ENCODE data around the gene ENPP3. TPM values are rescaled to one million over a fixed set of nuclear protein-coding genes. Genes with fewer than 3 reads are reported as not detected.

Gene ENPP3
- total RNA-seq, 2 experiments from 2014 or later = 0.22 to 0.34 TPM

DNA sequence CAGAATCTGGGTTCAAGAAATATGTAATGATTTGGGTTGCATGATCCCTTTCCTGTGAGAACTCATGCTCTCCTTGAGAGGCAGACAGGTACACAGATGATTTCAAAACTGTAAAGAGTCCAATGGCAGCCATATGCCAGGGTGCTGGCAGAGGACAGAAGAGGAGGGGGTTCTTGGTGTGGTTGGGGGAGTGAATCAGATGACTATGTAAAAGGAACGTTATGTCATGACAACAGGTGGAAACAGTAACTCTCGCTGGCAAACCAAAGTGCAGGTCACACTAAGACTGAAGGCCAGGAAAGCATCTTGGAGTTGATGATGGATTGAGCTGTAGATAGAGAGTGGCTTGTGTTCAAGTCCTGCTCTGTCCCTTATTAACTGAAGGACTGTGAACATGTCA, 43.8 kb downstream of the ENPP3 start:
- Histone ChIP-seq H3K4me1 (ENCODE audit: insufficient read depth, low read length) (no peaks in the 10 kb centered on the region), H3K36me3 (ENCODE audit: insufficient read depth, low read length) (no peaks in the 10 kb centered on the region), H3K27me3 (ENCODE audit: control insufficient read depth in 1 of 2, insufficient read depth in 2 of 2, low read length in 2 of 2) (no peaks in the 10 kb centered on the region), H3K4me3 (ENCODE audit: low read length) (no peak overlapping the region), H3K9me3 (ENCODE audit: control insufficient read depth in 1 of 2, insufficient read depth in 1 of 2, low read length in 2 of 2) (no peaks in the 10 kb centered on the region), H3K27ac (ENCODE audit: low read depth in 1 of 2, low read length in 2 of 2) (no peak overlapping the region)
- TF ChIP-seq CTCF (IDR thresholded peaks at IDR 0.05) = no peak
- Mint-ChIP-seq H3K27me3 (no peaks in the 10 kb centered on the region), H3K9me3 (no peaks in the 10 kb centered on the region), H3K36me3 (ENCODE audit: low read depth) (no peaks in the 10 kb centered on the region), H3K4me1 (ENCODE audit: low read depth) (no peaks in the 10 kb centered on the region), H3K4me3 (no peak overlapping the region), H3K27ac (no peak overlapping the region)
- ChIA-PET CTCF (no interaction called here), POLR2A (no interaction called here)
- DNase-seq = no peak
- intact Hi-C loops (cut with DNase I, micrococcal nuclease) = no loop called here
- no peak for ATAC-seq (ENCODE audit: poor library complexity)

GRCh38 chr6:131681585-131681984, 44.5 kb downstream of the ENPP3 start:
- TF ChIP-seq CTCF (IDR thresholded peaks at IDR 0.05) = no peak
- no peaks in the 10 kb centered on the region for H3K36me3 ChIP-seq (ENCODE audit: insufficient read depth, low read length)
- no peak overlapping the region for H3K27ac ChIP-seq (ENCODE audit: low read depth in 1 of 2, low read length in 2 of 2)
- H3K9me3 ChIP-seq (ENCODE audit: control insufficient read depth in 1 of 2, insufficient read depth in 1 of 2, low read length in 2 of 2) = no peaks in the 10 kb centered on the region
- no peaks in the 10 kb centered on the region for H3K4me1 Mint-ChIP-seq (ENCODE audit: low read depth)
- no peaks in the 10 kb centered on the region for H3K27me3 ChIP-seq (ENCODE audit: control insufficient read depth in 1 of 2, insufficient read depth in 2 of 2, low read length in 2 of 2)
- H3K4me3 ChIP-seq (ENCODE audit: low read length) = no peak overlapping the region
- no peak overlapping the region for H3K27ac Mint-ChIP-seq
- no peaks in the 10 kb centered on the region for H3K27me3 Mint-ChIP-seq
- no peaks in the 10 kb centered on the region for H3K4me1 ChIP-seq (ENCODE audit: insufficient read depth, low read length)
- ATAC-seq (ENCODE audit: poor library complexity) = no peak
- DNase-seq = no peak
- ChIA-PET POLR2A (no interaction called here), CTCF (no interaction called here)
- no peaks in the 10 kb centered on the region for H3K36me3 Mint-ChIP-seq (ENCODE audit: low read depth)
- no peaks in the 10 kb centered on the region for H3K9me3 Mint-ChIP-seq
- no peak overlapping the region for H3K4me3 Mint-ChIP-seq
- intact Hi-C loops (cut with DNase I, micrococcal nuclease) = no loop called here

DNA sequence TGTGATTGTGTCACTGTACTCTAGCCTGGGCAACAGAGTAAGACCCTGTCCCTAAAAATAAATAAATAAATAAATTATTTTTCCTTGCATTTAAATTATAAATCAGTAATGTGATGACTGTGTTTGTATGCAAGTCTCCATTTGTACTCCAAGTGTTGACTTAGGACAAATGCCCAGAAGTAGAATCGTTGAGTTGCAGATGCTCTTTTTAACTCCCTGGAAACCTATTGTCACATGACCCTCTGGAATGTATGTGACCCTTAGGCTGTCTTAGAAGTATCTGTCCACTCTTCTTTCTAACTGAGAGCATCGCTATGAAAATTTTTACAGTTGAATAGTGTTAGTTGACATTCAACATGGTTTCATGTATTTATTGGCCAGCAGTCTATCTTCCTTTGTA, 45.3 kb downstream of the ENPP3 start:
- no peak for DNase-seq
- Histone ChIP-seq H3K4me1 (ENCODE audit: insufficient read depth, low read length) (no peaks in the 10 kb centered on the region), H3K9me3 (ENCODE audit: control insufficient read depth in 1 of 2, insufficient read depth in 1 of 2, low read length in 2 of 2) (no peaks in the 10 kb centered on the region), H3K36me3 (ENCODE audit: insufficient read depth, low read length) (no peaks in the 10 kb centered on the region), H3K4me3 (ENCODE audit: low read length) (no peak overlapping the region), H3K27ac (ENCODE audit: low read depth in 1 of 2, low read length in 2 of 2) (no peak overlapping the region), H3K27me3 (ENCODE audit: control insufficient read depth in 1 of 2, insufficient read depth in 2 of 2, low read length in 2 of 2) (no peaks in the 10 kb centered on the region)
- no peak for TF ChIP-seq CTCF (IDR thresholded peaks at IDR 0.05)
- POLR2A ChIA-PET = no interaction called here
- H3K4me3 Mint-ChIP-seq = no peak overlapping the region
- CTCF ChIA-PET = no interaction called here
- no peaks in the 10 kb centered on the region for H3K27me3 Mint-ChIP-seq
- H3K27ac Mint-ChIP-seq = no peak overlapping the region
- intact Hi-C loops (cut with DNase I, micrococcal nuclease) = no loop called here
- no peak for ATAC-seq (ENCODE audit: poor library complexity)
- H3K36me3 Mint-ChIP-seq (ENCODE audit: low read depth) = no peaks in the 10 kb centered on the region
- no peaks in the 10 kb centered on the region for H3K4me1 Mint-ChIP-seq (ENCODE audit: low read depth)
- H3K9me3 Mint-ChIP-seq = no peaks in the 10 kb centered on the region

All from CD4-positive, alpha-beta T cell (primary cell).